ENCODE data around the gene TOP3A.

Gene TOP3A

GRCh38 chr17:18229771-18230170 is 85.0 kb downstream of the TOP3A start:
- TF ChIP-seq MAX (IDR thresholded peaks at IDR 0.05) (no peak), CREB1 (IDR thresholded peaks at IDR 0.05; ENCODE audit: low read depth) (no peak), YY1 (IDR thresholded peaks at IDR 0.05; ENCODE audit: low read depth) (no peak), RAD21 (IDR thresholded peaks at IDR 0.05; ENCODE audit: low read depth) (no peak), TAF1 (IDR thresholded peaks at IDR 0.05; ENCODE audit: low read depth) (no peak), EGR1 (IDR thresholded peaks at IDR 0.05) (no peak), NFIC (IDR thresholded peaks at IDR 0.05) (no peak), REST (IDR thresholded peaks at IDR 0.05; ENCODE audit: low read depth) (no peak), ZBTB7A (IDR thresholded peaks at IDR 0.05; ENCODE audit: low read depth) (no peak), CEBPB (IDR thresholded peaks at IDR 0.05) (no peak), TEAD4 (IDR thresholded peaks at IDR 0.05) (no peak), EP300 (IDR thresholded peaks at IDR 0.05; ENCODE audit: borderline replicate concordance) (no peak), TCF12 (IDR thresholded peaks at IDR 0.05; ENCODE audit: low read depth) (no peak), FOXM1 (IDR thresholded peaks at IDR 0.05; ENCODE audit: borderline replicate concordance, low read depth) (no peak)

- TF ChIP-seq FOXM1 (IDR thresholded peaks at IDR 0.05; ENCODE audit: borderline replicate concordance, low read depth) = no peak
- no peak for TF ChIP-seq CREB1 (IDR thresholded peaks at IDR 0.05; ENCODE audit: low read depth)
- no peak for TF ChIP-seq MAX (IDR thresholded peaks at IDR 0.05)
Measured at GRCh38 chr17:18229254-18229653, 85.5 kb downstream of the TOP3A start.

- TF ChIP-seq REST (IDR thresholded peaks at IDR 0.05; ENCODE audit: low read depth) (no peak), TEAD4 (IDR thresholded peaks at IDR 0.05) (no peak), TAF1 (IDR thresholded peaks at IDR 0.05; ENCODE audit: low read depth) (no peak), FOXM1 (IDR thresholded peaks at IDR 0.05; ENCODE audit: borderline replicate concordance, low read depth) (no peak), TCF12 (IDR thresholded peaks at IDR 0.05; ENCODE audit: low read depth) (no peak), RAD21 (IDR thresholded peaks at IDR 0.05; ENCODE audit: low read depth) (no peak), EGR1 (IDR thresholded peaks at IDR 0.05) (no peak), EP300 (IDR thresholded peaks at IDR 0.05; ENCODE audit: borderline replicate concordance) (no peak), NFIC (IDR thresholded peaks at IDR 0.05) (no peak), USF1 (IDR thresholded peaks at IDR 0.05) (no peak), ZBTB7A (IDR thresholded peaks at IDR 0.05; ENCODE audit: low read depth) (no peak), CREB1 (IDR thresholded peaks at IDR 0.05; ENCODE audit: low read depth) (no peak), YY1 (IDR thresholded peaks at IDR 0.05; ENCODE audit: low read depth) (no peak), MAX (IDR thresholded peaks at IDR 0.05) (no peak)
Measured at GRCh38 chr17:18228176-18228682, 86.6 kb downstream of the TOP3A start.

GRCh38 chr17:18227635-18228034 is 87.2 kb downstream of the TOP3A start:
- no peak for TF ChIP-seq RAD21 (IDR thresholded peaks at IDR 0.05; ENCODE audit: low read depth)
- TF ChIP-seq CREB1 (IDR thresholded peaks at IDR 0.05; ENCODE audit: low read depth) = no peak
- TF ChIP-seq TEAD4 (IDR thresholded peaks at IDR 0.05) = no peak
- no peak for TF ChIP-seq EP300 (IDR thresholded peaks at IDR 0.05; ENCODE audit: borderline replicate concordance)
- no peak for TF ChIP-seq TAF1 (IDR thresholded peaks at IDR 0.05; ENCODE audit: low read depth)
- no peak for TF ChIP-seq REST (IDR thresholded peaks at IDR 0.05; ENCODE audit: low read depth)
- TF ChIP-seq USF1 (IDR thresholded peaks at IDR 0.05) = no peak
- TF ChIP-seq NFIC (IDR thresholded peaks at IDR 0.05) = no peak
- no peak for TF ChIP-seq YY1 (IDR thresholded peaks at IDR 0.05; ENCODE audit: low read depth)
- no peak for TF ChIP-seq FOXM1 (IDR thresholded peaks at IDR 0.05; ENCODE audit: borderline replicate concordance, low read depth)
- TF ChIP-seq ZBTB7A (IDR thresholded peaks at IDR 0.05; ENCODE audit: low read depth) = no peak
- TF ChIP-seq TCF12 (IDR thresholded peaks at IDR 0.05; ENCODE audit: low read depth) = no peak
- TF ChIP-seq CEBPB (IDR thresholded peaks at IDR 0.05) = no peak
- no peak for TF ChIP-seq MAX (IDR thresholded peaks at IDR 0.05)

Measured in Ishikawa (cell line).